Measurements from ENCODE around the gene CIAO3.

GRCh38 chr16:692356-693108, 48.3 kb downstream of the CIAO3 start:
- TF ChIP-seq POLR2AphosphoS5 (IDR thresholded peaks at IDR 0.05) (no peak), REST (IDR thresholded peaks at IDR 0.05; ENCODE audit: borderline replicate concordance) (no peak), TAF1 (IDR thresholded peaks at IDR 0.05; ENCODE audit: low read depth) (no peak), MXI1 (conservative IDR thresholded peaks at IDR 0.05; ENCODE audit: poor library complexity, severe bottlenecking) (no peak), EP300 (conservative IDR thresholded peaks at IDR 0.05; ENCODE audit: poor library complexity, severe bottlenecking) (no peak), EZH2 (IDR thresholded peaks at IDR 0.05; ENCODE audit: borderline replicate concordance, insufficient read depth, low read length, poor library complexity, severe bottlenecking) (no peak), SMC3 (conservative IDR thresholded peaks at IDR 0.05; ENCODE audit: poor library complexity) (no peak), RAD21 (conservative IDR thresholded peaks at IDR 0.05) (no peak)
- TF ChIP-seq, protein P1, sequence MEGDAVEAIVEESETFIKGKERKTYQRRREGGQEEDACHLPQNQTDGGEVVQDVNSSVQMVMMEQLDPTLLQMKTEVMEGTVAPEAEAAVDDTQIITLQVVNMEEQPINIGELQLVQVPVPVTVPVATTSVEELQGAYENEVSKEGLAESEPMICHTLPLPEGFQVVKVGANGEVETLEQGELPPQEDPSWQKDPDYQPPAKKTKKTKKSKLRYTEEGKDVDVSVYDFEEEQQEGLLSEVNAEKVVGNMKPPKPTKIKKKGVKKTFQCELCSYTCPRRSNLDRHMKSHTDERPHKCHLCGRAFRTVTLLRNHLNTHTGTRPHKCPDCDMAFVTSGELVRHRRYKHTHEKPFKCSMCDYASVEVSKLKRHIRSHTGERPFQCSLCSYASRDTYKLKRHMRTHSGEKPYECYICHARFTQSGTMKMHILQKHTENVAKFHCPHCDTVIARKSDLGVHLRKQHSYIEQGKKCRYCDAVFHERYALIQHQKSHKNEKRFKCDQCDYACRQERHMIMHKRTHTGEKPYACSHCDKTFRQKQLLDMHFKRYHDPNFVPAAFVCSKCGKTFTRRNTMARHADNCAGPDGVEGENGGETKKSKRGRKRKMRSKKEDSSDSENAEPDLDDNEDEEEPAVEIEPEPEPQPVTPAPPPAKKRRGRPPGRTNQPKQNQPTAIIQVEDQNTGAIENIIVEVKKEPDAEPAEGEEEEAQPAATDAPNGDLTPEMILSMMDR (IDR thresholded peaks at IDR 0.05; ENCODE audit: poor library complexity, severe bottlenecking), result no peak
